Body of pancreas (tissue), 4 donors: ENCODE data around the gene CLBA1.

Experiments
- CTCF ChIP-seq, 7 experiments: fragments of 450-650 bp in 4 of 7; fragments of 200-600 bp in 3 of 7; sonication (generic) in 3 of 7; IDR thresholded peaks; one replicate each; pipeline ENCODE4 v1.5.1; 2016 to 2019; ENCODE audit warnings: antibody characterized with exemption in 7 of 7
- POLR2A ChIP-seq, 3 donors: fragments of 450-650 bp; IDR thresholded peaks; one replicate each; pipeline ENCODE4 v1.6.1; 2016; ENCODE audit warnings: antibody characterized with exemption in 3 of 3, mild to moderate bottlenecking in 2 of 3

- TF ChIP-seq POLR2A (IDR thresholded peaks at IDR 0.05): no peak
- no peak for TF ChIP-seq CTCF (IDR thresholded peaks at IDR 0.05)
Measured at GRCh38 chr14:105025429-105025828, 39.8 kb downstream of the CLBA1 start.
